Measurements from ENCODE around the gene CFTR. TPM values are rescaled to one million over a fixed set of nuclear protein-coding genes. Genes with fewer than 3 reads are reported as not detected.
A peak's percentile ranks its signal among the peaks of the same experiment; 100 is the strongest.

CFTR gene
- total RNA-seq, 1 donor from 2014 or later: 35.3 TPM

- ATAC-seq: peak; percentile 72 to 82
- Histone ChIP-seq H3K4me3 (no peak overlapping the region), H3K4me1 (no peaks in the 10 kb centered on the region), H3K27me3 (ENCODE audit: low read depth) (no peaks in the 10 kb centered on the region), H3K27ac (no peak overlapping the region), H3K36me3 (no peaks in the 10 kb centered on the region), H3K9me3 (no peaks in the 10 kb centered on the region)
- DNase-seq: no peak
- intact Hi-C loops (cut with DNase I): no loop called here
- no peak for TF ChIP-seq CTCF (IDR thresholded peaks at IDR 0.05)
Observed at GRCh38 chr7:117582219-117582704, 102.4 kb downstream of the CFTR start.

GRCh38 chr7:117587931-117588330 lies 108.1 kb downstream of the CFTR start:
- no peak for TF ChIP-seq CTCF (IDR thresholded peaks at IDR 0.05)
- ATAC-seq: no peak
- Histone ChIP-seq H3K36me3 (no peaks in the 10 kb centered on the region), H3K27ac (no peak overlapping the region), H3K4me1 (no peaks in the 10 kb centered on the region), H3K27me3 (ENCODE audit: low read depth) (no peaks in the 10 kb centered on the region), H3K4me3 (no peak overlapping the region), H3K9me3 (no peaks in the 10 kb centered on the region)
- no peak for DNase-seq
- intact Hi-C loops (cut with DNase I): no loop called here

- H3K27me3 ChIP-seq (ENCODE audit: low read depth): no peaks in the 10 kb centered on the region
- intact Hi-C loops (cut with DNase I): no loop called here
- H3K27ac ChIP-seq: no peak overlapping the region
- ATAC-seq: peak in 1 of 2 donors; percentile 49
- no peaks in the 10 kb centered on the region for H3K36me3 ChIP-seq
- H3K4me3 ChIP-seq: no peak overlapping the region
- no peaks in the 10 kb centered on the region for H3K4me1 ChIP-seq
- H3K9me3 ChIP-seq: no peaks in the 10 kb centered on the region
- no peak for TF ChIP-seq CTCF (IDR thresholded peaks at IDR 0.05)
- no peak for DNase-seq
Observed at GRCh38 chr7:117588352-117588794, 108.5 kb downstream of the CFTR start.

GRCh38 chr7:117590191-117590590 lies 110.4 kb downstream of the CFTR start:
- H3K9me3 ChIP-seq: no peaks in the 10 kb centered on the region
- H3K4me1 ChIP-seq: no peaks in the 10 kb centered on the region
- no peaks in the 10 kb centered on the region for H3K27me3 ChIP-seq (ENCODE audit: low read depth)
- TF ChIP-seq CTCF (IDR thresholded peaks at IDR 0.05): no peak
- DNase-seq (no peak), ATAC-seq (no peak)
- intact Hi-C loops (cut with DNase I): no loop called here
- H3K4me3 ChIP-seq: no peak overlapping the region
- H3K27ac ChIP-seq: no peak overlapping the region
- no peaks in the 10 kb centered on the region for H3K36me3 ChIP-seq

- DNase-seq (no peak), ATAC-seq (no peak)
- no peak for TF ChIP-seq CTCF (IDR thresholded peaks at IDR 0.05)
- H3K36me3 ChIP-seq: no peaks in the 10 kb centered on the region
- intact Hi-C loops (cut with DNase I): no loop called here
- no peak overlapping the region for H3K4me3 ChIP-seq
- no peaks in the 10 kb centered on the region for H3K4me1 ChIP-seq
- no peaks in the 10 kb centered on the region for H3K27me3 ChIP-seq (ENCODE audit: low read depth)
- no peaks in the 10 kb centered on the region for H3K9me3 ChIP-seq
- no peak overlapping the region for H3K27ac ChIP-seq
Observed at GRCh38 chr7:117592011-117592635, 112.3 kb downstream of the CFTR start.

All from lower lobe of right lung (tissue), 2 donors.